CD14-positive monocyte (primary cell): ENCODE measurements around the gene DOCK10. TPM values are rescaled to one million over a fixed set of nuclear protein-coding genes. Genes with fewer than 3 reads are reported as not detected.

Experiments
- DNase-seq, 3 donors: peaks; one replicate each; pipeline ENCODE4 v3.0.0-alpha.2; 2011 to 2022
- H2AFZ ChIP-seq: 2 replicates; pipeline ENCODE4 v1.6.0; 2012; ENCODE audit warnings: mild to moderate bottlenecking, low read depth, low read length, inconsistent platforms; ENCODE audit not compliant: insufficient read depth, poor library complexity, severe bottlenecking
- H3K27ac ChIP-seq, 2 donors: 1 replicate in 1 of 2; 2 replicates in 1 of 2; pipeline ENCODE4 v1.5.1; 2012 to 2013; ENCODE audit warnings: low read length in 2 of 2, control low read depth in 1 of 2, inconsistent platforms in 1 of 2, low read depth in 1 of 2, mild to moderate bottlenecking in 1 of 2
- H3K27me3 ChIP-seq, 2 donors: one replicate each; pipeline versions ENCODE4 v1.6.0 to v1.6.1; 2011 to 2013; ENCODE audit warnings: low read length in 2 of 2; ENCODE audit not compliant: control insufficient read depth in 2 of 2, insufficient read depth in 2 of 2
- H3K36me3 ChIP-seq, 2 donors: replicated peaks in 1 of 2; 1 replicate in 1 of 2; 2 replicates in 1 of 2; pipeline versions ENCODE4 v1.5.1 to v1.6.1; 2012 to 2013; ENCODE audit warnings: low read length in 2 of 2, control low read depth in 1 of 2, inconsistent platforms in 1 of 2, mild to moderate bottlenecking in 1 of 2; ENCODE audit not compliant: insufficient read depth in 2 of 2, control insufficient read depth in 1 of 2
- H3K4me1 ChIP-seq, 2 donors: 1 replicate in 1 of 2; 2 replicates in 1 of 2; pipeline versions ENCODE4 v1.5.1 to v1.6.1; 2012 to 2013; ENCODE audit warnings: low read length in 2 of 2, control low read depth in 1 of 2, inconsistent platforms in 1 of 2, mild to moderate bottlenecking in 1 of 2, moderate library complexity in 1 of 2; ENCODE audit not compliant: insufficient read depth in 2 of 2, control insufficient read depth in 1 of 2
- H3K4me2 ChIP-seq: replicated peaks from 2 replicates; pipeline ENCODE3; 2012; ENCODE audit warnings: low read length, moderate library complexity, mild to moderate bottlenecking; ENCODE audit not compliant: poor library complexity, severe bottlenecking; ENCODE audit errors: extremely low read depth
- H3K4me3 ChIP-seq, 3 experiments: fragments of 200-600 bp in 1 of 3; sonication (generic) in 1 of 3; replicated peaks in 1 of 3; 1 replicate in 2 of 3; 2 replicates in 1 of 3; pipeline ENCODE4 v1.5.1; 2011 to 2013; ENCODE audit warnings: low read length in 3 of 3, mild to moderate bottlenecking in 3 of 3, control low read depth in 2 of 3, low read depth in 2 of 3, inconsistent platforms in 1 of 3, moderate library complexity in 1 of 3
- H3K79me2 ChIP-seq: 2 replicates; pipeline ENCODE4 v1.6.0; 2012; ENCODE audit warnings: mild to moderate bottlenecking, control low read depth, inconsistent platforms, low read length, moderate library complexity; ENCODE audit not compliant: insufficient read depth
- H3K9ac ChIP-seq: 2 replicates; pipeline ENCODE4 v1.6.0; 2017; ENCODE audit warnings: low read length, mild to moderate bottlenecking; ENCODE audit not compliant: insufficient read depth, poor library complexity, severe bottlenecking
- H3K9me3 ChIP-seq, 2 donors: replicated peaks in 1 of 2; 1 replicate in 1 of 2; 2 replicates in 1 of 2; pipeline versions ENCODE4 v1.5.1 to v1.6.1; 2012 to 2013; ENCODE audit warnings: low read length in 2 of 2, control low read depth in 1 of 2; ENCODE audit not compliant: control insufficient read depth in 1 of 2, insufficient read depth in 1 of 2
- H4K20me1 ChIP-seq: 2 replicates; pipeline ENCODE4 v1.6.0; 2012; ENCODE audit warnings: mild to moderate bottlenecking, low read length, control low read depth, moderate library complexity; ENCODE audit not compliant: insufficient read depth
- H3K27ac Mint-ChIP-seq, 7 donors: one replicate each; pipeline ENCODE4 v1.8.0; 2020; ENCODE audit warnings: mild to moderate bottlenecking in 7 of 7, mixed read lengths in 7 of 7, moderate library complexity in 6 of 7, inconsistent platforms in 2 of 7
- H3K27me3 Mint-ChIP-seq, 3 donors: one replicate each; pipeline ENCODE4 v1.8.0; 2021 to 2022; ENCODE audit warnings: low read depth in 3 of 3, mild to moderate bottlenecking in 3 of 3, mixed read lengths in 3 of 3, moderate library complexity in 3 of 3, inconsistent platforms in 1 of 3
- H3K36me3 Mint-ChIP-seq, 2 donors: one replicate each; pipeline ENCODE4 v1.8.0; 2020; ENCODE audit warnings: mixed read lengths in 2 of 2, inconsistent platforms in 1 of 2, mild to moderate bottlenecking in 1 of 2
- H3K4me1 Mint-ChIP-seq: one replicate; pipeline ENCODE4 v1.8.0; 2020; ENCODE audit warnings: mild to moderate bottlenecking, mixed read lengths
- H3K4me3 Mint-ChIP-seq, 2 donors: one replicate each; pipeline ENCODE4 v1.8.0; 2020; ENCODE audit warnings: mild to moderate bottlenecking in 2 of 2, mixed read lengths in 2 of 2, moderate library complexity in 1 of 2
- H3K9me3 Mint-ChIP-seq, 7 donors: one replicate each; pipeline ENCODE4 v1.8.0; 2020 to 2022; ENCODE audit warnings: mixed read lengths in 7 of 7, mild to moderate bottlenecking in 6 of 7, moderate library complexity in 6 of 7, inconsistent platforms in 2 of 7
- CTCF ChIP-seq: fragments of 200-600 bp; IDR thresholded peaks from one replicate; pipeline ENCODE4 v1.8.0; 2022; ENCODE audit warnings: antibody characterized with exemption, mild to moderate bottlenecking
- WGBS: methylation state at CpG from one replicate; pipeline ENCODE4 v1.1.5; 2013; ENCODE audit warnings: missing lambda C conversion rate; ENCODE audit not compliant: insufficient coverage; 5-methylcytosine and 5-hydroxymethylcytosine counted together
- intact Hi-C, 2 donors: fragments of 100-400 bp; cut with micrococcal nuclease; formaldehyde crosslinking; loops; one replicate each; pipeline versions ENCODE4 v1.15.0 to v1.15.1; 2023
- polyA plus RNA-seq, 3 donors: library from polyadenylated mRNA; depleted of rRNA in 1 of 3; unstranded in 2 of 3; stranded (reverse) in 1 of 3; fragments of 300-500 nt in 2 of 3; fragments of >200 nt in 1 of 3; fragmentation: Illumina TruSeq in 2 of 3; gene quantifications; 1 replicate in 2 of 3; 2 replicates in 1 of 3; pipeline ENCODE4 v1.2.3, GENCODE V29; 2012 to 2021

The DOCK10 gene
- polyA plus RNA-seq, 3 donors = 9.5 to 30.9 (median 16.5) TPM

GRCh38 chr2:224832207-224832606 lies 210.1 kb downstream of the DOCK10 start:
- Histone ChIP-seq H3K4me2 (no peak overlapping the region), H3K9me3 (no peaks in the 10 kb centered on the region), H3K9ac (no peak overlapping the region), H2AFZ (no peak overlapping the region), H3K4me1 (no peaks in the 10 kb centered on the region), H3K4me3 (no peak overlapping the region), H4K20me1 (no peaks in the 10 kb centered on the region), H3K79me2 (no peaks in the 10 kb centered on the region), H3K27me3 (no peaks in the 10 kb centered on the region), H3K27ac (no peak overlapping the region), H3K36me3 (peaks cover 91 to 98% of the 10 kb centered on the region in 2 donors)
- Mint-ChIP-seq H3K27me3 (no peaks in the 10 kb centered on the region), H3K9me3 (no peaks in the 10 kb centered on the region), H3K36me3 (peaks cover 84 to 85% of the 10 kb centered on the region in 2 donors), H3K4me1 (no peaks in the 10 kb centered on the region), H3K27ac (peak overlapping the region in 1 of 7 donors; percentile 1), H3K4me3 (no peak overlapping the region)
- intact Hi-C loops = no loop called here
- TF ChIP-seq CTCF = no peak
- no peak for DNase-seq
- WGBS = no CpG with 5 or more reads among the region's 3 CpGs

GRCh38 chr2:224831530-224831929 lies 210.7 kb downstream of the DOCK10 start:
- Histone ChIP-seq H3K4me2 (no peak overlapping the region), H3K36me3 (peaks cover 90 to 97% of the 10 kb centered on the region in 2 donors), H2AFZ (no peak overlapping the region), H3K27ac (no peak overlapping the region), H3K4me1 (no peaks in the 10 kb centered on the region), H3K79me2 (no peaks in the 10 kb centered on the region), H3K9me3 (no peaks in the 10 kb centered on the region), H4K20me1 (no peaks in the 10 kb centered on the region), H3K4me3 (no peak overlapping the region), H3K27me3 (no peaks in the 10 kb centered on the region), H3K9ac (no peak overlapping the region)
- no peaks in the 10 kb centered on the region for H3K4me1 Mint-ChIP-seq
- TF ChIP-seq CTCF = no peak
- H3K27me3 Mint-ChIP-seq = no peaks in the 10 kb centered on the region
- intact Hi-C loops = no loop called here
- H3K27ac Mint-ChIP-seq = peak overlapping the region in 2 of 7 donors; percentile 1 to 41
- no peak for DNase-seq
- no peak overlapping the region for H3K4me3 Mint-ChIP-seq
- H3K36me3 Mint-ChIP-seq = peaks cover 84 to 86% of the 10 kb centered on the region in 2 donors
- no peaks in the 10 kb centered on the region for H3K9me3 Mint-ChIP-seq
- 53% methylated on average over 2 of the region's 2 CpGs for WGBS
